ENCODE measurements around the gene UPP1.

DNA sequence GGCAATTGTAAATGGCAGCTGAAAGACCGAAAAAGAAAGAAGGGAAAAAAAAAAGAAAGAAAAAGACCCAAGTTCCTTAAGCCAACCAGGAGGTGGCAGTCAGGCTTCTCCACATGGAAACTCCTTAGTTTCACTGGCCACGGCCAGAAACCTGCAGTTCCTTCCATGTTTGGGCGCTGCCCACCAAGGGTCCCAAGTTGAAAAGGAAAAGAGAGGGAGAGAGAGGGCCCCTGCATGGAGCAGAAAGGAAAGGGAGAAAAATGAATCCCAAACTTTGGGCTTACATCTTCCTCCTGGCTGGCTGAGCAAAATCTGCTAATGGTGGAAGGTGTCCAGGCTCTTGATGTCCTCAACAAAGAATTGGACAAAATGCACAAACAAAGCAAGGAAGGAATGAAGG, 50.4 kb downstream of the UPP1 start:
- TF ChIP-seq, protein P1, sequence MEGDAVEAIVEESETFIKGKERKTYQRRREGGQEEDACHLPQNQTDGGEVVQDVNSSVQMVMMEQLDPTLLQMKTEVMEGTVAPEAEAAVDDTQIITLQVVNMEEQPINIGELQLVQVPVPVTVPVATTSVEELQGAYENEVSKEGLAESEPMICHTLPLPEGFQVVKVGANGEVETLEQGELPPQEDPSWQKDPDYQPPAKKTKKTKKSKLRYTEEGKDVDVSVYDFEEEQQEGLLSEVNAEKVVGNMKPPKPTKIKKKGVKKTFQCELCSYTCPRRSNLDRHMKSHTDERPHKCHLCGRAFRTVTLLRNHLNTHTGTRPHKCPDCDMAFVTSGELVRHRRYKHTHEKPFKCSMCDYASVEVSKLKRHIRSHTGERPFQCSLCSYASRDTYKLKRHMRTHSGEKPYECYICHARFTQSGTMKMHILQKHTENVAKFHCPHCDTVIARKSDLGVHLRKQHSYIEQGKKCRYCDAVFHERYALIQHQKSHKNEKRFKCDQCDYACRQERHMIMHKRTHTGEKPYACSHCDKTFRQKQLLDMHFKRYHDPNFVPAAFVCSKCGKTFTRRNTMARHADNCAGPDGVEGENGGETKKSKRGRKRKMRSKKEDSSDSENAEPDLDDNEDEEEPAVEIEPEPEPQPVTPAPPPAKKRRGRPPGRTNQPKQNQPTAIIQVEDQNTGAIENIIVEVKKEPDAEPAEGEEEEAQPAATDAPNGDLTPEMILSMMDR (IDR thresholded peaks at IDR 0.05; ENCODE audit: low read length) = no peak
- TF ChIP-seq EZH2 (IDR thresholded peaks at IDR 0.05; ENCODE audit: borderline replicate concordance, low read length) = no peak

All from OCI-LY1 (cell line).